Esophagus muscularis mucosa (tissue), 4 donors: Measurements from ENCODE around the gene KIAA1755. TPM values are rescaled to one million over a fixed set of nuclear protein-coding genes. Genes with fewer than 3 reads are reported as not detected.
"Not testable (repeated sequence)": the region's sequence is repeated elsewhere in the genome, so short reads cannot be mapped to it uniquely, and the experiment has no call there.

Experiments used
- DNase-seq: peaks from one replicate; pipeline ENCODE4 v3.0.0-alpha.2; 2017; ENCODE audit errors: extremely low spot score
- H3K27ac ChIP-seq, 4 donors: fragments of 200-600 bp; sonication (generic); replicated peaks in 1 of 4; 1 replicate in 3 of 4; 2 replicates in 1 of 4; pipeline ENCODE4 v1.5.1; 2016 to 2019; ENCODE audit warnings: mild to moderate bottlenecking in 1 of 4
- H3K27me3 ChIP-seq, 4 donors: fragments of 200-600 bp; sonication (generic); one replicate each; pipeline versions ENCODE4 v1.5.1 to v1.6.0; 2016 to 2019
- H3K36me3 ChIP-seq, 4 donors: fragments of 200-600 bp; sonication (generic); one replicate each; pipeline ENCODE4 v1.5.1; 2016 to 2019
- H3K4me1 ChIP-seq, 4 donors: fragments of 200-600 bp; sonication (generic); one replicate each; pipeline ENCODE4 v1.5.1; 2016 to 2019
- H3K4me3 ChIP-seq, 4 donors: fragments of 200-600 bp; sonication (generic); 1 replicate in 2 of 4; 2 replicates in 2 of 4; pipeline ENCODE4 v1.5.1; 2016 to 2019; ENCODE audit warnings: mild to moderate bottlenecking in 4 of 4, moderate library complexity in 1 of 4
- H3K9me3 ChIP-seq, 4 donors: fragments of 200-600 bp; sonication (generic); 1 replicate in 3 of 4; 2 replicates in 1 of 4; pipeline ENCODE4 v1.5.1; 2016 to 2019
- EP300 ChIP-seq: sonication (generic); formaldehyde crosslinking; IDR thresholded peaks from one replicate; pipeline ENCODE4 v1.6.1; 2017; ENCODE audit warnings: antibody characterized with exemption
- POLR2A ChIP-seq: fragments of 450-650 bp; IDR thresholded peaks from one replicate; pipeline ENCODE4 v1.6.1; 2017; ENCODE audit warnings: antibody characterized with exemption, moderate library complexity, mild to moderate bottlenecking, low read depth
- POLR2AphosphoS5 ChIP-seq, 2 donors: sonication (generic); formaldehyde crosslinking; IDR thresholded peaks; one replicate each; pipeline ENCODE4 v1.6.1; 2017; ENCODE audit warnings: antibody characterized with exemption in 2 of 2
- WGBS: methylation state at CpG from one replicate; pipeline ENCODE4 v1.1.5; 2018; 5-methylcytosine and 5-hydroxymethylcytosine counted together
- intact Hi-C: fragments of 100-400 bp; cut with DNase I; formaldehyde crosslinking; loops from one replicate; pipeline ENCODE4 v1.15.1; 2023
- total RNA-seq, 4 donors: library from RNA; depleted of rRNA; stranded (reverse); fragments of >200 nt; gene quantifications; one replicate each; pipeline versions ENCODE4 v1.1.0 to v1.2.1, GENCODE V29; 2016
- TF ChIP-seq, protein P1 (sequence below), 3 experiments: fragments of 200-600 bp in 2 of 3; fragments of 450-650 bp in 1 of 3; sonication (generic) in 2 of 3; IDR thresholded peaks; one replicate each; pipeline ENCODE4 v1.5.1; 2017 to 2019; ENCODE audit warnings: antibody characterized with exemption in 3 of 3, mild to moderate bottlenecking in 2 of 3, moderate library complexity in 1 of 3

KIAA1755 gene
- total RNA-seq, 4 donors from 2014 or later: 7.3 to 13.3 (median 8.5) TPM

DNA sequence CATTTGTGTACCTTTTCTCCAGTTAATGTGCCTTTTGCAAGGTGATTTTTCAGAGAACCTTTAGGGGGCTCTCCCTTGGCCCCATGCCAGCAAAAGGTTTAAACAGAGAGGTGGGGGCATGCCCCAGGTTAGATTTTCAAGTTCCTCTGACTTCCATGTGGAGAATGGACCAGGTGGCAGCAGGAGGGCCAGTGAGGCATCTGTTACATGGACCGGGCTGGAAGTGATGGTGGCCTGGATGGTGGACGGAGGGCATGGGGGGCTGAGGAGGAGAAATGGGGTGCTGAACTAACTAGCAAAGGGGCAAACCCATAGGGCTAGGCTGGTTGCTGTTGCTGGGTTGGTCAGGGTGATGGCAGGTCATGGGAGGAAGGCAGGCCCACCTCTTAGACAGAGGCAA, 22.7 kb upstream of the KIAA1755 start:
- H3K36me3 ChIP-seq: no peaks in the 10 kb centered on the region
- no peak overlapping the region for H3K4me3 ChIP-seq
- peaks cover 0 to 3% (median 0%) of the 10 kb centered on the region in 4 donors for H3K9me3 ChIP-seq
- no peak overlapping the region for H3K27ac ChIP-seq
- peaks cover 0 to 19% (median 14%) of the 10 kb centered on the region in 4 donors for H3K4me1 ChIP-seq
- TF ChIP-seq EP300 (no peak), POLR2A (no peak), POLR2AphosphoS5 (IDR thresholded peaks at IDR 0.05) (no peak)
- TF ChIP-seq, protein P1, sequence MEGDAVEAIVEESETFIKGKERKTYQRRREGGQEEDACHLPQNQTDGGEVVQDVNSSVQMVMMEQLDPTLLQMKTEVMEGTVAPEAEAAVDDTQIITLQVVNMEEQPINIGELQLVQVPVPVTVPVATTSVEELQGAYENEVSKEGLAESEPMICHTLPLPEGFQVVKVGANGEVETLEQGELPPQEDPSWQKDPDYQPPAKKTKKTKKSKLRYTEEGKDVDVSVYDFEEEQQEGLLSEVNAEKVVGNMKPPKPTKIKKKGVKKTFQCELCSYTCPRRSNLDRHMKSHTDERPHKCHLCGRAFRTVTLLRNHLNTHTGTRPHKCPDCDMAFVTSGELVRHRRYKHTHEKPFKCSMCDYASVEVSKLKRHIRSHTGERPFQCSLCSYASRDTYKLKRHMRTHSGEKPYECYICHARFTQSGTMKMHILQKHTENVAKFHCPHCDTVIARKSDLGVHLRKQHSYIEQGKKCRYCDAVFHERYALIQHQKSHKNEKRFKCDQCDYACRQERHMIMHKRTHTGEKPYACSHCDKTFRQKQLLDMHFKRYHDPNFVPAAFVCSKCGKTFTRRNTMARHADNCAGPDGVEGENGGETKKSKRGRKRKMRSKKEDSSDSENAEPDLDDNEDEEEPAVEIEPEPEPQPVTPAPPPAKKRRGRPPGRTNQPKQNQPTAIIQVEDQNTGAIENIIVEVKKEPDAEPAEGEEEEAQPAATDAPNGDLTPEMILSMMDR (IDR thresholded peaks at IDR 0.05): no peak
- peaks cover 0 to 3% (median 0%) of the 10 kb centered on the region in 4 donors for H3K27me3 ChIP-seq
- intact Hi-C loops: no loop called here
- 95% methylated on average over 2 of the region's 2 CpGs for WGBS
- no peak for DNase-seq

DNA sequence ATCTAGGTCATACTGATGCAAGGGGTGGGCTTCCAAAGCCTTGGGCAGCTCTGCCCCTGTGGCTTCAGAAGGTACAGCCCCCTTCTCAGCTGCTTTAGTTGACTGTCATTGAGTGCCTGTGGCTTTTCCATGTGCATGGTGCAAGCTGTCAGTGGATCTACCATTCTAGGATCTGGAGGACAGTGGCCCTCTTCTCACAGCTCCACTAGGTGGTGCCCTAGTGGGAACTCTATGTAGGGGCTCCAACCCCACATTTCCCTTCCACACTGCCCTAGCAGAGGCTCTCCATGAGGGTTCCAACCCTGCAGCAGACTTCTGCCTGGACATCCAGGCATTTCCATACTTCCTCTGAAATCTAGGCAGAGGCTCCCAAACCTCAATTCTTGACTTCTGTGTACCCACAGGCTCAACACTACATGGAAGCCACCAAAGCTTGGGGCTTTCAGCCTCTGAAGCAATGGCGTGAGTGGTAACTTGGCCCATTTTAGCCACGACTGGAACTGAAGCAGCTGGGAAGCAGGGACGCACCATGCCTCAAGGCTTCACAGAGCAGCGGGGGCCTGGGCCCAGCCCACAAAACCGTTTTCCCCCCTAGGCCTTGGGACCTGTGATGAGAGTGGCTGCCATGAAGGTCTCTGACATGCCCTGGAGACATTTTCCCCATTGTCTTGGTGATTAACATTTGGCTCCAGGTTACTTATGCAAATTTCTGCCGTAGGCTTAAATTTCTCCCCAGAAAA, 20.8 kb upstream of the KIAA1755 start:
- intact Hi-C loops, H3K27me3 ChIP-seq, H3K36me3 ChIP-seq, H3K9me3 ChIP-seq, H3K4me3 ChIP-seq, H3K27ac ChIP-seq, DNase-seq: not testable (repeated sequence)
- 97% methylated on average over 5 of the region's 6 CpGs for WGBS
- H3K4me1 ChIP-seq: peaks cover 0 to 12% (median 8%) of the 10 kb centered on the region in 4 donors

GRCh38 chr20:38278763-38279162, 18.2 kb upstream of the KIAA1755 start:
- Histone ChIP-seq H3K27ac (no peak overlapping the region), H3K4me3 (no peak overlapping the region), H3K27me3 (no peaks in the 10 kb centered on the region), H3K9me3 (no peaks in the 10 kb centered on the region), H3K4me1 (peaks cover 0 to 12% (median 8%) of the 10 kb centered on the region in 4 donors), H3K36me3 (no peaks in the 10 kb centered on the region)
- 100% methylated on average over 2 of the region's 2 CpGs for WGBS
- no peak for DNase-seq
- intact Hi-C loops: no loop called here
- no peak for TF ChIP-seq POLR2A
- TF ChIP-seq, protein P1 (IDR thresholded peaks at IDR 0.05): no peak
- TF ChIP-seq EP300: no peak
- no peak for TF ChIP-seq POLR2AphosphoS5 (IDR thresholded peaks at IDR 0.05)

DNA sequence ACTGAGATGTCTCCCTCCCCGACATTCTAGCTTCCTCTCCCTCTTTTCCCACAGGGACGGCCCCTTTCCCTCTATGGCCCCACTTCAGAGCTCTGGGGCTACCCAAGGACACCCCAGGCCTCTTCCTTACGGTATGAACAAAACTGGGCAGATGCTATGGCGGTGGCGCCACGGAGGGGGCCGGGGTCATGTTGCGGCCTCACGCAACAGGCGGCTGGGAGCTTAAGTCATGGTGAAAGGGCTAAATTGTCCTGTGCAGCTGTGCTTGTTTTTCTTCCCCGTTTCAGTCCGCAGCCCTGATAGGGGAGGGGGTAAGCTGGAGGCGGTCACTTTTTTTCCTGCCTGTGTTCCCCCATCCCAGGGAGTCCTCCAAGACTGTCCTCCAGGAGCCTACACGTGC, 17.6 kb upstream of the KIAA1755 start:
- no peak for DNase-seq
- TF ChIP-seq, protein P1 (IDR thresholded peaks at IDR 0.05): no peak
- TF ChIP-seq EP300 (no peak), POLR2AphosphoS5 (IDR thresholded peaks at IDR 0.05) (no peak), POLR2A (no peak)
- Histone ChIP-seq H3K27ac (no peak overlapping the region), H3K36me3 (no peaks in the 10 kb centered on the region), H3K27me3 (no peaks in the 10 kb centered on the region), H3K4me3 (no peak overlapping the region), H3K9me3 (no peaks in the 10 kb centered on the region), H3K4me1 (peaks cover 0 to 14% (median 9%) of the 10 kb centered on the region in 4 donors)
- 78% methylated on average over 14 of the region's 14 CpGs for WGBS
- intact Hi-C loops: no loop called here

DNA sequence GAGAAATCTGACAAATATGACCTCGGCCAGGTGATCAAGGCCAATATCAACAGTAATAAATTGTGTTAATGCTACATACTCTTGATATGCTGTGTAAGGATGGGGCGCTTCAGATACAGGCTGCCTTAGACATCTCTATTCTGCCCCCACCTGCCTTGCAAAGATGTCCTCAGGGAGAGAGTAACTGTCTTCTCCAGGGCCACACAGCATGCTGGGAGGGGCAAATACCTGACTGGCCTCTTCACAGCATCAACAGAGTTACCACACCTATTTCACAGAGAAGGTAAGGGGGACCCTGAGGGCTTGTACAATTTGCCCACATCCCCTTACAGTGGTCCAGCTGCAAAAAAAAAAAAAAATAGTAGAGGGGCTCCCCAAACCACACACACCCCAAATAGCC, 17.2 kb upstream of the KIAA1755 start:
- no peak overlapping the region for H3K4me3 ChIP-seq
- H3K9me3 ChIP-seq: no peaks in the 10 kb centered on the region
- no peak overlapping the region for H3K27ac ChIP-seq
- H3K36me3 ChIP-seq: no peaks in the 10 kb centered on the region
- 90% methylated on average over 2 of the region's 2 CpGs for WGBS
- intact Hi-C loops: no loop called here
- no peaks in the 10 kb centered on the region for H3K27me3 ChIP-seq
- no peak for TF ChIP-seq EP300
- TF ChIP-seq POLR2A: no peak
- TF ChIP-seq, protein P1 (IDR thresholded peaks at IDR 0.05): no peak
- no peak for TF ChIP-seq POLR2AphosphoS5 (IDR thresholded peaks at IDR 0.05)
- DNase-seq: no peak
- peaks cover 0 to 18% (median 10%) of the 10 kb centered on the region in 4 donors for H3K4me1 ChIP-seq
